ENCODE measurements around the gene HOTAIR. TPM values are rescaled to one million over a fixed set of nuclear protein-coding genes. Genes with fewer than 3 reads are reported as not detected.

The HOTAIR gene
- total and polyA plus RNA-seq, 2 donors (not counting 3 experiments of a cell fraction or from before 2014, with no cell fraction given) = not detected

GRCh38 chr12:53935383-53936341 lies 39.1 kb downstream of the HOTAIR start:
- H3K9me3 ChIP-seq (replicated peaks; ENCODE audit: control insufficient read depth, insufficient read depth, low read length) = no peaks in the 10 kb centered on the region
- no peak overlapping the region for H3K4me3 ChIP-seq (replicated peaks in 1 of 3; ENCODE audit: insufficient read depth in 1 of 3, low read depth in 1 of 3, low read length in 3 of 3)
- H3K27me3 ChIP-seq (ENCODE audit: control insufficient read depth in 2 of 2, insufficient read depth in 2 of 2, low read length in 2 of 2) = peaks cover 91 to 99% of the 10 kb centered on the region in 2 experiments
- CTCF ChIA-PET = no interaction called here
- H3K9ac ChIP-seq (replicated peaks; ENCODE audit: extremely low read depth, insufficient read depth, low read length) = no peak overlapping the region
- no peak overlapping the region for H3K27ac ChIP-seq (ENCODE audit: insufficient read depth, low read depth, low read length)
- no peak overlapping the region for H3K4me2 ChIP-seq (ENCODE audit: insufficient read depth, low read length)
- H3K9me1 ChIP-seq (replicated peaks; ENCODE audit: control insufficient read depth, extremely low read depth, insufficient read depth, low read length) = no peaks in the 10 kb centered on the region
- no TSS peak for BruUV-seq (replicated peaks)
- no peaks in the 10 kb centered on the region for H3K36me3 ChIP-seq (ENCODE audit: control insufficient read depth in 2 of 2, extremely low read depth in 1 of 2, insufficient read depth in 2 of 2, low read length in 2 of 2)
- POLR2A ChIA-PET = no interaction called here
- H3K4me1 ChIP-seq (ENCODE audit: control insufficient read depth, extremely low read depth, insufficient read depth, low read length) = no peaks in the 10 kb centered on the region
- H2AFZ ChIP-seq (ENCODE audit: low read depth, low read length) = no peak overlapping the region
- intact Hi-C loops (cut with micrococcal nuclease) (no loop called here), dilution Hi-C loops (cut with MboI; ENCODE audit: extremely low pct_ligation_motif_present, low sequenced_read_pairs) (no loop called here)
- FAIRE-seq (no peak), DNase-seq (ENCODE audit: low read depth, low spot score) (no peak)
- no peaks in the 10 kb centered on the region for H4K20me1 ChIP-seq (replicated peaks; ENCODE audit: control insufficient read depth, extremely low read depth, insufficient read depth, low read length)
- H3K79me2 ChIP-seq (ENCODE audit: control insufficient read depth, insufficient read depth, low read length) = no peaks in the 10 kb centered on the region
- TF ChIP-seq EZH2 (IDR thresholded peaks at IDR 0.05; ENCODE audit: borderline replicate concordance, low read depth, low read length, severe bottlenecking) (peak; percentile 96), MAX (IDR thresholded peaks at IDR 0.05; ENCODE audit: insufficient read depth, insufficient read length) (no peak), MYC (IDR thresholded peaks at IDR 0.05; ENCODE audit: low read depth, low read length) (no peak), CTCF (IDR thresholded peaks at IDR 0.05; ENCODE audit: extremely low read depth in 1 of 2, insufficient read depth in 1 of 2, low read depth in 1 of 2, low read length in 2 of 2) (no peak), GATA2 (IDR thresholded peaks at IDR 0.05; ENCODE audit: insufficient read depth, insufficient read length, low read depth, low read length) (no peak)
